ENCODE data around the gene HNF1B.
"Not testable (repeated sequence)": the region's sequence is repeated elsewhere in the genome, so short reads cannot be mapped to it uniquely, and the experiment has no call there.

Gene HNF1B

GRCh38 chr17:37788526-37788925, 43.7 kb upstream of the HNF1B start:
- TF ChIP-seq CTCF (IDR thresholded peaks at IDR 0.05; ENCODE audit: low read depth, low read length), result no peak
- Histone ChIP-seq H3K9me3 (ENCODE audit: severe bottlenecking) (no peaks in the 10 kb centered on the region), H3K4me3 (ENCODE audit: low read depth, low read length) (no peak overlapping the region), H3K36me3 (no peaks in the 10 kb centered on the region), H3K27ac (no peak overlapping the region), H3K27me3 (ENCODE audit: insufficient read depth, low read depth, severe bottlenecking) (no peaks in the 10 kb centered on the region)
- no peak for DNase-seq

- H3K9me3 ChIP-seq (ENCODE audit: severe bottlenecking), result no peaks in the 10 kb centered on the region
- TF ChIP-seq CTCF (IDR thresholded peaks at IDR 0.05; ENCODE audit: low read depth, low read length), result no peak
- no peaks in the 10 kb centered on the region for H3K27me3 ChIP-seq (ENCODE audit: insufficient read depth, low read depth, severe bottlenecking)
- H3K27ac ChIP-seq, result no peak overlapping the region
- H3K4me3 ChIP-seq (ENCODE audit: low read depth, low read length), result no peak overlapping the region
- no peak for DNase-seq
- no peaks in the 10 kb centered on the region for H3K36me3 ChIP-seq
Measured at GRCh38 chr17:37787055-37787757, 42.3 kb upstream of the HNF1B start.

GRCh38 chr17:37786481-37786880, 41.6 kb upstream of the HNF1B start:
- TF ChIP-seq CTCF (IDR thresholded peaks at IDR 0.05; ENCODE audit: low read depth, low read length), result no peak
- DNase-seq, result no peak
- Histone ChIP-seq H3K36me3 (no peaks in the 10 kb centered on the region), H3K27me3 (ENCODE audit: insufficient read depth, low read depth, severe bottlenecking) (no peaks in the 10 kb centered on the region), H3K9me3 (ENCODE audit: severe bottlenecking) (no peaks in the 10 kb centered on the region), H3K27ac (no peak overlapping the region), H3K4me3 (ENCODE audit: low read depth, low read length) (no peak overlapping the region)

GRCh38 chr17:37782460-37782859, 37.6 kb upstream of the HNF1B start:
- DNase-seq; H3K9me3 ChIP-seq (ENCODE audit: severe bottlenecking); H3K4me3 ChIP-seq (ENCODE audit: low read depth, low read length); H3K27me3 ChIP-seq (ENCODE audit: insufficient read depth, low read depth, severe bottlenecking); H3K36me3 ChIP-seq; H3K27ac ChIP-seq: not testable (repeated sequence)

GRCh38 chr17:37781451-37781850, 36.6 kb upstream of the HNF1B start:
- DNase-seq, result no peak
- no peak for TF ChIP-seq CTCF (IDR thresholded peaks at IDR 0.05; ENCODE audit: low read depth, low read length)
- Histone ChIP-seq H3K27me3 (ENCODE audit: insufficient read depth, low read depth, severe bottlenecking) (no peaks in the 10 kb centered on the region), H3K36me3 (no peaks in the 10 kb centered on the region), H3K27ac (no peak overlapping the region), H3K9me3 (ENCODE audit: severe bottlenecking) (no peaks in the 10 kb centered on the region), H3K4me3 (ENCODE audit: low read depth, low read length) (no peak overlapping the region)

- no peak overlapping the region for H3K27ac ChIP-seq
Measured at GRCh38 chr17:37779554-37779953, 34.7 kb upstream of the HNF1B start.

More at GRCh38 chr17:37779554-37779953, 34.7 kb upstream of the HNF1B start:
- no peaks in the 10 kb centered on the region for H3K36me3 ChIP-seq
- no peak for TF ChIP-seq CTCF (IDR thresholded peaks at IDR 0.05; ENCODE audit: low read depth, low read length)
- DNase-seq, result no peak
- H3K27me3 ChIP-seq (ENCODE audit: insufficient read depth, low read depth, severe bottlenecking), result no peaks in the 10 kb centered on the region
- H3K9me3 ChIP-seq (ENCODE audit: severe bottlenecking), result no peaks in the 10 kb centered on the region
- H3K4me3 ChIP-seq (ENCODE audit: low read depth, low read length), result no peak overlapping the region
